Upper lobe of left lung (tissue), 4 donors: ENCODE results near the gene NDUFA5.

Experiments used
- EP300 ChIP-seq, 4 donors: sonication (generic); formaldehyde crosslinking; IDR thresholded peaks; one replicate each; pipeline ENCODE4 v1.5.1; 2017; ENCODE audit warnings: antibody characterized with exemption in 4 of 4, control low read depth in 2 of 4
- TF ChIP-seq, protein P1 (sequence below), 6 experiments: fragments of 450-650 bp in 4 of 6; fragments of 200-600 bp in 2 of 6; sonication (generic) in 2 of 6; IDR thresholded peaks; one replicate each; pipeline ENCODE4 v1.5.1; 2016 to 2019; ENCODE audit warnings: antibody characterized with exemption in 6 of 6

DNA sequence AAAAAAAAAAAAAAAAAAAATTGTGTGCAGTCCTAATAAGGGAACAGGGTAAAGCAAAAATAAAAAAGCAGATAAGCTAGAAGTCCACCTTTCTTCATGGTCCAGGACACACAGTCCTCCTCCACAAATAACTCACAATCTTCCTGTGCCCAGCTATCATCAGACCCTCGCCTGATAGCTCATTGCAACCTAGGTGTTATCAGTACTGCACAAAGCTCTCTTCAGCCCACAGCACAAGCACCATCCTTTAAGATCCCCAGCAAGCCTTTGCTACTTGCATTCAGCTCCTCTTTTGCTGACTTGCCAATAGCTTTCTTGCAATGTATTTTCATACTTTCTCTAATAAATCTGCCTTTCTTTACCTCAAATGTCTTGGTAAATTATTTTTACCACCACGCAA, 5.0 kb downstream of the NDUFA5 start:
- TF ChIP-seq, protein P1, sequence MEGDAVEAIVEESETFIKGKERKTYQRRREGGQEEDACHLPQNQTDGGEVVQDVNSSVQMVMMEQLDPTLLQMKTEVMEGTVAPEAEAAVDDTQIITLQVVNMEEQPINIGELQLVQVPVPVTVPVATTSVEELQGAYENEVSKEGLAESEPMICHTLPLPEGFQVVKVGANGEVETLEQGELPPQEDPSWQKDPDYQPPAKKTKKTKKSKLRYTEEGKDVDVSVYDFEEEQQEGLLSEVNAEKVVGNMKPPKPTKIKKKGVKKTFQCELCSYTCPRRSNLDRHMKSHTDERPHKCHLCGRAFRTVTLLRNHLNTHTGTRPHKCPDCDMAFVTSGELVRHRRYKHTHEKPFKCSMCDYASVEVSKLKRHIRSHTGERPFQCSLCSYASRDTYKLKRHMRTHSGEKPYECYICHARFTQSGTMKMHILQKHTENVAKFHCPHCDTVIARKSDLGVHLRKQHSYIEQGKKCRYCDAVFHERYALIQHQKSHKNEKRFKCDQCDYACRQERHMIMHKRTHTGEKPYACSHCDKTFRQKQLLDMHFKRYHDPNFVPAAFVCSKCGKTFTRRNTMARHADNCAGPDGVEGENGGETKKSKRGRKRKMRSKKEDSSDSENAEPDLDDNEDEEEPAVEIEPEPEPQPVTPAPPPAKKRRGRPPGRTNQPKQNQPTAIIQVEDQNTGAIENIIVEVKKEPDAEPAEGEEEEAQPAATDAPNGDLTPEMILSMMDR (IDR thresholded peaks at IDR 0.05): no peak
- TF ChIP-seq EP300 (IDR thresholded peaks at IDR 0.05): no peak
